Hematopoietic multipotent progenitor cell treated with erythropoietin and hydrocortisone succinate and interleukin-3 and kit ligand, for 15 days (in vitro differentiated cells): ENCODE data around the gene VCX2.
"Not testable (repeated sequence)": the region's sequence is repeated elsewhere in the genome, so short reads cannot be mapped to it uniquely, and the experiment has no call there.

Experiments
- DNase-seq: peaks from one replicate; pipeline ENCODE4 v3.0.0-alpha.2; 2015; ENCODE audit warnings: low spot score

VCX2 gene

DNA sequence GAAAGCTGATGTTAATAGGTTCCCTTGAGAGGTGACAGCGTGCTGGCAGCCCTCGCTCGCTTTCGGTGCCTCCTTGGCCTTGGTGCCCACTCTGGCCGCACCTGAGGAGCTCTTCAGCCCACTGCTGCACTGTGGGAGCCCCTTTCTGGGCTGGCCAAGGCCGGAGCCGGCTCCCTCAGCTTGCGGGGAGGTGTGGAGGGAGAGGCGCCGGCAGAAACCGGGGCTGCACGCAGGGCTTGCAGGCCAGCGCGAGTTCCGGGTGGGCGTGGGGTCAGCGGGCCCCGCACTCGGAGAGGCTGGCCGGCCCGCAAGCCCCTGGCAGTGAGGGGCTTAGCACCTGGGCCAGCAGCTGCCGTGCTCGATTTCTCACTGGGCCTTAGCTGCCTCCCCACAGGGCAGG lies 49.7 kb downstream of the VCX2 start:
- DNase-seq, result not testable (repeated sequence)
